GM12892 (cell line): Measurements from ENCODE around the gene NBPF9.
"Not testable (repeated sequence)": the region's sequence is repeated elsewhere in the genome, so short reads cannot be mapped to it uniquely, and the experiment has no call there.

ENCODE experiments used
- DNase-seq: peaks from one replicate; pipeline ENCODE4 v3.0.0; 2011; ENCODE audit not compliant: insufficient read length
- FAIRE-seq: peaks from 2 replicates; lab custom pipeline; 2011; peaks lifted over from hg19 to GRCh38; lab: Jason Lieb, UNC

NBPF9 gene

GRCh38 chr1:149018577-149018976, 84.8 kb downstream of the NBPF9 start:
- DNase-seq, FAIRE-seq: not testable (repeated sequence)

- not testable (repeated sequence) for DNase-seq, FAIRE-seq
Measured at GRCh38 chr1:149016626-149017025, 86.7 kb downstream of the NBPF9 start.

- DNase-seq, FAIRE-seq: not testable (repeated sequence)
Measured at GRCh38 chr1:149015522-149015921, 87.8 kb downstream of the NBPF9 start.

- not testable (repeated sequence) for FAIRE-seq, DNase-seq
Measured at GRCh38 chr1:149013513-149013912, 89.8 kb downstream of the NBPF9 start.

GRCh38 chr1:149012599-149012998, 90.8 kb downstream of the NBPF9 start:
- FAIRE-seq = not testable (repeated sequence)

GRCh38 chr1:149009761-149010160, 93.6 kb downstream of the NBPF9 start:
- not testable (repeated sequence) for DNase-seq, FAIRE-seq

More at GRCh38 chr1:149012599-149012998, 90.8 kb downstream of the NBPF9 start:
- not testable (repeated sequence) for DNase-seq

GRCh38 chr1:149008769-149009168, 94.6 kb downstream of the NBPF9 start:
- not testable (repeated sequence) for FAIRE-seq, DNase-seq

GRCh38 chr1:149008326-149008725, 95.0 kb downstream of the NBPF9 start:
- not testable (repeated sequence) for FAIRE-seq, DNase-seq
